Activated naive CD4-positive, alpha-beta T cell treated with anti-CD3 and anti-CD28 coated beads, Interleukin-2, amount 50 U/mL, for 24 hours (primary cell): Measurements from ENCODE around the gene TAF4B.
A peak's percentile ranks its signal among the peaks of the same experiment; 100 is the strongest.
"Not testable (repeated sequence)": the region's sequence is repeated elsewhere in the genome, so short reads cannot be mapped to it uniquely, and the experiment has no call there.

Experiments used
- H3K27ac Mint-ChIP-seq: one replicate; pipeline ENCODE4 v1.8.0; 2021; ENCODE audit warnings: mild to moderate bottlenecking, mixed read lengths
- H3K27me3 Mint-ChIP-seq: one replicate; pipeline ENCODE4 v1.8.0; 2021; ENCODE audit warnings: mixed read lengths
- H3K36me3 Mint-ChIP-seq: one replicate; pipeline ENCODE4 v1.8.0; 2021; ENCODE audit warnings: mixed read lengths
- H3K4me1 Mint-ChIP-seq: one replicate; pipeline ENCODE4 v1.8.0; 2021; ENCODE audit warnings: mixed read lengths
- H3K4me3 Mint-ChIP-seq: one replicate; pipeline ENCODE4 v1.8.0; 2021; ENCODE audit warnings: mild to moderate bottlenecking, mixed read lengths
- H3K9me3 Mint-ChIP-seq: one replicate; pipeline ENCODE4 v1.8.0; 2021; ENCODE audit warnings: mixed read lengths

The TAF4B gene

DNA sequence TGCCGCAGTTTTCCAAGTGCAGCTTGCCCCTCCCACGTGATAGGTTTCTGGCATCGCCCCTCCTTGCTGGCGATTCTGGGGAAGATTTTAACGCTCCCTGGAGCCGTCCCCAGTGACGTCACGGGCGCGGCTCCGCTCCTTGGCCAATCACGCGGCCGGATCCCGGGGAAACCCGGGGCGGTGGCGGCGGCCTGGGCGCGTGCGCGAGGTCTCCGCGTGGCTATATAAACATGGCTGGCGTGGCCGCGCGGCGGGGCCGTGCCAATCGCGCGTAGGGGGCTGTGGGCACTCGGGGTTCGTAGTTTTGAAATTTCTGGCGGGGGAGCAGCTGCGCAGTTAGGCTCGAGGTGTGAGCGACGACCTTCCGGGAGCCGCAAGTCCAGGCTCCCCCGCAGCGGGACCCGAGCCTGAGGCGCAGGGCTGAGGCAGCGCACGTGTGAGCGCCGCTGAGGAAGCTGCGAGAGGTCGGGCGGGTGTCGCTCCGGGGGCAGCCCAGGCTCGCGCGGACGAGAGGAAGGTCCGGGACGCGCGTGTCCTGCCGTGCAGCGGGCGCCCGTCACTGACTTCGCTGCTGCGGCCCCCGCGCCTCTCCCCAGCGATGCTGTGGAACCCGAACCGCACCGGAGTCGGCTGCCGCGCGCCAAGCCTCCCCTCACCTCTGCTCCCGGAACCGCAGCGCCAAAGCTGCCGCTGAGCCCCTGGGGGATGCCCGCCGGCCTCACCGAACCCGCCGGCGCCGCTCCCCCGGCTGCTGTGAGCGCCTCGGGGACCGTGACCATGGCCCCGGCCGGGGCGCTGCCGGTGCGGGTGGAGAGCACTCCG lies at the start of gene TAF4B:
TSS of gene TAF4B (plus strand) at position 217 of the 822 bp plus-strand sequence. CDS start at position 706, 489 bp downstream.
- peaks cover 2% of the 10 kb centered on the region for H3K36me3 Mint-ChIP-seq
- H3K4me3 Mint-ChIP-seq = peak within 1 kb of the TSS; percentile 97
- H3K4me1 Mint-ChIP-seq = peaks cover 41% of the 10 kb centered on the region
- H3K9me3 Mint-ChIP-seq = no peaks in the 10 kb centered on the region
- H3K27me3 Mint-ChIP-seq = no peaks in the 10 kb centered on the region
- peak within 1 kb of the TSS; percentile 97 for H3K27ac Mint-ChIP-seq

- H3K27ac Mint-ChIP-seq = no peak overlapping the region
- H3K27me3 Mint-ChIP-seq = no peaks in the 10 kb centered on the region
- peaks cover 5% of the 10 kb centered on the region for H3K4me1 Mint-ChIP-seq
- no peak overlapping the region for H3K4me3 Mint-ChIP-seq
- H3K36me3 Mint-ChIP-seq = no peaks in the 10 kb centered on the region
- H3K9me3 Mint-ChIP-seq = no peaks in the 10 kb centered on the region
Observed at GRCh38 chr18:26181343-26181826, 44.9 kb upstream of the TAF4B start.

- no peaks in the 10 kb centered on the region for H3K27me3 Mint-ChIP-seq
- no peak overlapping the region for H3K4me3 Mint-ChIP-seq
- H3K27ac Mint-ChIP-seq = no peak overlapping the region
- no peaks in the 10 kb centered on the region for H3K9me3 Mint-ChIP-seq
- H3K36me3 Mint-ChIP-seq = no peaks in the 10 kb centered on the region
- peaks cover 6% of the 10 kb centered on the region for H3K4me1 Mint-ChIP-seq
Observed at GRCh38 chr18:26183395-26184112, 42.7 kb upstream of the TAF4B start.

GRCh38 chr18:26185267-26185666 lies 41.0 kb upstream of the TAF4B start:
- no peak overlapping the region for H3K4me3 Mint-ChIP-seq
- H3K27ac Mint-ChIP-seq = no peak overlapping the region
- H3K9me3 Mint-ChIP-seq = no peaks in the 10 kb centered on the region
- no peaks in the 10 kb centered on the region for H3K27me3 Mint-ChIP-seq
- peaks cover 19% of the 10 kb centered on the region for H3K4me1 Mint-ChIP-seq
- H3K36me3 Mint-ChIP-seq = no peaks in the 10 kb centered on the region

DNA sequence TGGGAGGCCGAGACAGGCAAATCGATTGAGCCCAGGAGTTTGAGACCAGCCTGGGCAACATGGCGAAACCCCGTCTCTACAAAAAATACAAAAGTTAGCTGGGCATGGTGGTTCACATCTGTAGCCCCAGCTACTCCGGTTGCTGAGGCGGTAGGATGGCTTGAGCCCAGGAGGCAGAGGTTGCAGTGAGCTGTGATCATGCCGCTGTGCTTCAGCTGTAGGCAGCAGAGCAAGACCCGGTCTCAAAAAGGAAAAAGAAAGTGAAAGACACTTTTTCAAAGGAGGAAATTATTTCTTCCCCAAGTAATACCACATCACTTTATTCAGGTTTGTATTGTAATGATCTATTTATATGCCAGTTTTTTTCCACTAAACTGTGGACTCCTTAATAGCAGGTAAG lies 35.7 kb upstream of the TAF4B start:
- Mint-ChIP-seq H3K9me3 (no peaks in the 10 kb centered on the region), H3K27ac (peak overlapping the region; percentile 77), H3K4me1 (peaks cover 30% of the 10 kb centered on the region), H3K27me3 (no peaks in the 10 kb centered on the region), H3K36me3 (no peaks in the 10 kb centered on the region), H3K4me3 (peak overlapping the region; percentile 74)

- peaks cover 30% of the 10 kb centered on the region for H3K4me1 Mint-ChIP-seq
- no peaks in the 10 kb centered on the region for H3K9me3 Mint-ChIP-seq
- no peak overlapping the region for H3K27ac Mint-ChIP-seq
- H3K4me3 Mint-ChIP-seq = no peak overlapping the region
- H3K27me3 Mint-ChIP-seq = no peaks in the 10 kb centered on the region
- no peaks in the 10 kb centered on the region for H3K36me3 Mint-ChIP-seq
Observed at GRCh38 chr18:26192233-26192632, 34.0 kb upstream of the TAF4B start.

GRCh38 chr18:26196605-26197004 lies 29.6 kb upstream of the TAF4B start:
- Mint-ChIP-seq H3K27ac (no peak overlapping the region), H3K9me3 (no peaks in the 10 kb centered on the region), H3K36me3 (no peaks in the 10 kb centered on the region), H3K4me3 (no peak overlapping the region), H3K27me3 (no peaks in the 10 kb centered on the region), H3K4me1 (peaks cover 8% of the 10 kb centered on the region)

- H3K4me3 Mint-ChIP-seq, H3K27ac Mint-ChIP-seq, H3K27me3 Mint-ChIP-seq, H3K36me3 Mint-ChIP-seq, H3K9me3 Mint-ChIP-seq: not testable (repeated sequence)
- H3K4me1 Mint-ChIP-seq = peaks cover 10% of the 10 kb centered on the region
Observed at GRCh38 chr18:26202001-26202400, 24.2 kb upstream of the TAF4B start.

DNA sequence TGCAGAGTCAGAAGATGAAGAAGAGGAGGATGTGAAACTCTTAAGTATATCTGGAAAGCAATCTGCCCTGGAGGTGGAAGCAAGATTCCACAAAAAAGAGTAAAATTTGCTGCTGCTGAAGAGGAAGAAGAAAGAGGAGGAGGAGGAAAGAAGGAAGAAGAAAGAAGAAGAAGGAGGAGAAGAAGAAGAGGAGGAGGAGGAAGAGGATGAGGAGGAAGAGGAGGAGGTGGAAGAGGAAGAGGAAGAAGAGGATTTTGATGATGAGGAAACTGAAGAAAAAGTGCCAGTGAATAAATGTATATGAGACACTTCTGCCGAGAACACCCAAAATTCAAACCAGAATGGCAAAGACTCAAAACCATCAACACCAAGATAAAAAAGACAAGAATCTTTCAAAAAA lies 20.9 kb upstream of the TAF4B start:
- no peaks in the 10 kb centered on the region for H3K36me3 Mint-ChIP-seq
- peaks cover 15% of the 10 kb centered on the region for H3K4me1 Mint-ChIP-seq
- no peaks in the 10 kb centered on the region for H3K27me3 Mint-ChIP-seq
- no peaks in the 10 kb centered on the region for H3K9me3 Mint-ChIP-seq
- peak overlapping the region; percentile 10 for H3K27ac Mint-ChIP-seq
- H3K4me3 Mint-ChIP-seq = no peak overlapping the region

- no peak overlapping the region for H3K4me3 Mint-ChIP-seq
- H3K27me3 Mint-ChIP-seq = no peaks in the 10 kb centered on the region
- peaks cover 21% of the 10 kb centered on the region for H3K4me1 Mint-ChIP-seq
- no peak overlapping the region for H3K27ac Mint-ChIP-seq
- no peaks in the 10 kb centered on the region for H3K36me3 Mint-ChIP-seq
- H3K9me3 Mint-ChIP-seq = no peaks in the 10 kb centered on the region
Observed at GRCh38 chr18:26206488-26206887, 19.8 kb upstream of the TAF4B start.

DNA sequence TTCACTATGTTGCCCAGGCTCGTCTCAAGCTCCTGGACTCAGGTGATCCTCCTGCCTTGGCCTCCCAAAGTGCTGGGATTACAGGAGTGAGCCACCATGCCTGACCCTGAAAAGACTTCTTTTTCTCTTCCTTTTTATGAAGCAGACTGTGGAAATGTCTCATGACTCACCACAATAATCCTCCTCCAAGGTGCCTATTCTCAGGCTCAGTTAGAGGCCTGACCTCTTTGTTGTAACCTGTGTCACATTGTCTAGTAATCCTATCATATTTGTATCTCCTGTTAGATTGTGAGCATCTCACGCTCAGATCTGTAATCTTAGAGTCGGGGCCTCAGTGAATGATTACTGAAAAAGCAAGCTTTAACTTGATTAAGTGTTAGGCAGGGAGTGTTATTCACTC lies 18.3 kb upstream of the TAF4B start:
- no peak overlapping the region for H3K4me3 Mint-ChIP-seq
- H3K27me3 Mint-ChIP-seq = no peaks in the 10 kb centered on the region
- H3K4me1 Mint-ChIP-seq = peaks cover 27% of the 10 kb centered on the region
- H3K9me3 Mint-ChIP-seq = no peaks in the 10 kb centered on the region
- no peak overlapping the region for H3K27ac Mint-ChIP-seq
- H3K36me3 Mint-ChIP-seq = no peaks in the 10 kb centered on the region

DNA sequence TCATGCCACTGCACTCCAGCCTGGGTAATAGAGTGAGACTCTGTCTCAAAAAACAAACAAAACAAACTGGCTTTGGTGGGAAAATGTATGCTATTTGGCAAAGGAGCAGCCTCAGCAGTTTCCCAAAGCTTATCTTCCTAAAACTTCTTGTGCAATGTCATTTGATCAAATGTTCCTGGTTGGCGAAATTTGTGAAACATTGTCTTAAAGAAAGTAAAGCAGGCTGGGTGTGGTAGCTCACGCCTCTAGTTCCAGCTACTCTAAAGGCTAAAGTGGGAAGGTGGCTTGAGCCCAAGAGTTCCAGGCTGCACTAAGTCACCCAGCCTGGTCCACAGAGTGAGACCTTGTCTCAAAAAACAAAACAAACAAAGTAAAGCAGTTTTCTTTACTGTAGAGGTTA lies 17.3 kb upstream of the TAF4B start:
- Mint-ChIP-seq H3K36me3 (no peaks in the 10 kb centered on the region), H3K9me3 (no peaks in the 10 kb centered on the region), H3K27me3 (no peaks in the 10 kb centered on the region), H3K4me3 (no peak overlapping the region), H3K4me1 (peaks cover 28% of the 10 kb centered on the region), H3K27ac (no peak overlapping the region)

GRCh38 chr18:26210147-26210546 lies 16.1 kb upstream of the TAF4B start:
- Mint-ChIP-seq H3K9me3 (no peaks in the 10 kb centered on the region), H3K27ac (no peak overlapping the region), H3K27me3 (no peaks in the 10 kb centered on the region), H3K4me1 (peaks cover 37% of the 10 kb centered on the region), H3K36me3 (no peaks in the 10 kb centered on the region), H3K4me3 (no peak overlapping the region)

GRCh38 chr18:26215247-26215970 lies 10.8 kb upstream of the TAF4B start:
- Mint-ChIP-seq H3K9me3 (no peaks in the 10 kb centered on the region), H3K27ac (peak overlapping the region; percentile 96), H3K4me3 (peak overlapping the region; percentile 80), H3K4me1 (peaks cover 44% of the 10 kb centered on the region), H3K36me3 (no peaks in the 10 kb centered on the region), H3K27me3 (no peaks in the 10 kb centered on the region)

- Mint-ChIP-seq H3K27me3 (no peaks in the 10 kb centered on the region), H3K36me3 (no peaks in the 10 kb centered on the region), H3K4me3 (peak overlapping the region; percentile 94), H3K4me1 (peaks cover 35% of the 10 kb centered on the region), H3K27ac (peak overlapping the region; percentile 97), H3K9me3 (no peaks in the 10 kb centered on the region)
Observed at GRCh38 chr18:26225022-26225693, 1.1 kb upstream of the TAF4B start.
